IMR-90 (cell line): ENCODE data around the gene FTO.

ENCODE experiments used
- CHD1 ChIP-seq: IDR thresholded peaks from 2 replicates; pipeline ENCODE4 v1.6.1; 2012; ENCODE audit warnings: low read depth, low read length, improper control_type of control experiment
- FOS ChIP-seq: fragments of 150-350 bp; IDR thresholded peaks from 2 replicates; pipeline ENCODE4 v1.6.1; 2016; ENCODE audit warnings: low read depth, low read length
- MXI1 ChIP-seq: IDR thresholded peaks from 2 replicates; pipeline ENCODE4 v1.6.1; 2012; ENCODE audit warnings: low read depth, mild to moderate bottlenecking, low read length, moderate library complexity, borderline replicate concordance
- POLR2A ChIP-seq: IDR thresholded peaks from 2 replicates; pipeline ENCODE4 v1.6.1; 2012; ENCODE audit warnings: mild to moderate bottlenecking, low read depth, low read length
- RAD21 ChIP-seq: IDR thresholded peaks from 2 replicates; pipeline ENCODE4 v1.6.1; 2012; ENCODE audit warnings: low read length, improper control_type of control experiment
- SMC3 ChIP-seq: fragments of 150-350 bp; IDR thresholded peaks from 2 replicates; pipeline ENCODE4 v1.6.1; 2016; ENCODE audit warnings: low read depth, mild to moderate bottlenecking, antibody characterized with exemption, low read length, moderate library complexity
- TF ChIP-seq, protein P1 (sequence below): conservative IDR thresholded peaks from 2 replicates; pipeline ENCODE4 v1.5.1; 2012; ENCODE audit warnings: mild to moderate bottlenecking, low read depth, low read length, improper control_type of control experiment
- TF ChIP-seq, protein P2 (sequence below): fragments of 150-350 bp; IDR thresholded peaks from 2 replicates; pipeline ENCODE4 v1.6.1; 2017; ENCODE audit warnings: mild to moderate bottlenecking, antibody characterized with exemption, low read length, low read depth

DNA sequence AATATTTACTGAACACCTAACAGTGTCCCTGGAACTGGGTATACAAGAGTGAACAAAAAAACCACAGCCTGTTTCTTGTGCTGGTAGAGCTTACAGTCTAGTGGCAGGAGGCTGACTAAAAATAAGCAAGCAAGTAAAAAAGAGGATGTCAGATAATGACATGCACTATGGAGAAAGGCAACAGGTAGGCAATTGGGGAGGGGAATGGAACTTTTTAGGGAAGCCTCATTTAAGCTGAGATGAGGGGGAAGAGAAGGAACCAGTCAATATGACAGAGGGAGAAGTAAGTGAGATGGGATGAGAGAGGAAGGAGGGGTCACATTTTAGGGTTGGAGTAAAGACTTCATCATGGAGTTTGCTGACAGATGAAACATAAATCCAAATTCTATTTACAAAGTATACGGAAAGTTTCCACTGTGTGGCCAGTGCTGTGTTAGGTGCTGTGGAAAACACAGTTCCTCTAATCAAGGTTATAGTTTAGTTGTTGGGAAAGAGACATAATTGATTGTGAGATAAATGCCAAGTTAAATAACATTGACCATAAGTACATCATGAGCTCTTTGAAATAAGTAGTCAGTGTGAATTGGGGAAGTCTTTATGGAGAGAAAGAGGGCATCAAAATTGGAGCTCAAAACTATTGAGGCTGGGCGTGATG lies 251.4 kb downstream of the FTO start:
- TF ChIP-seq, protein P1, sequence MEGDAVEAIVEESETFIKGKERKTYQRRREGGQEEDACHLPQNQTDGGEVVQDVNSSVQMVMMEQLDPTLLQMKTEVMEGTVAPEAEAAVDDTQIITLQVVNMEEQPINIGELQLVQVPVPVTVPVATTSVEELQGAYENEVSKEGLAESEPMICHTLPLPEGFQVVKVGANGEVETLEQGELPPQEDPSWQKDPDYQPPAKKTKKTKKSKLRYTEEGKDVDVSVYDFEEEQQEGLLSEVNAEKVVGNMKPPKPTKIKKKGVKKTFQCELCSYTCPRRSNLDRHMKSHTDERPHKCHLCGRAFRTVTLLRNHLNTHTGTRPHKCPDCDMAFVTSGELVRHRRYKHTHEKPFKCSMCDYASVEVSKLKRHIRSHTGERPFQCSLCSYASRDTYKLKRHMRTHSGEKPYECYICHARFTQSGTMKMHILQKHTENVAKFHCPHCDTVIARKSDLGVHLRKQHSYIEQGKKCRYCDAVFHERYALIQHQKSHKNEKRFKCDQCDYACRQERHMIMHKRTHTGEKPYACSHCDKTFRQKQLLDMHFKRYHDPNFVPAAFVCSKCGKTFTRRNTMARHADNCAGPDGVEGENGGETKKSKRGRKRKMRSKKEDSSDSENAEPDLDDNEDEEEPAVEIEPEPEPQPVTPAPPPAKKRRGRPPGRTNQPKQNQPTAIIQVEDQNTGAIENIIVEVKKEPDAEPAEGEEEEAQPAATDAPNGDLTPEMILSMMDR, result no peak
- TF ChIP-seq POLR2A (no peak), FOS (no peak), MXI1 (no peak), CHD1 (no peak), RAD21 (no peak), SMC3 (no peak)
- TF ChIP-seq, protein P2, sequence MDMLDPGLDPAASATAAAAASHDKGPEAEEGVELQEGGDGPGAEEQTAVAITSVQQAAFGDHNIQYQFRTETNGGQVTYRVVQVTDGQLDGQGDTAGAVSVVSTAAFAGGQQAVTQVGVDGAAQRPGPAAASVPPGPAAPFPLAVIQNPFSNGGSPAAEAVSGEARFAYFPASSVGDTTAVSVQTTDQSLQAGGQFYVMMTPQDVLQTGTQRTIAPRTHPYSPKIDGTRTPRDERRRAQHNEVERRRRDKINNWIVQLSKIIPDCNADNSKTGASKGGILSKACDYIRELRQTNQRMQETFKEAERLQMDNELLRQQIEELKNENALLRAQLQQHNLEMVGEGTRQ, result no peak
